Lower leg skin (tissue), 4 donors: Measurements from ENCODE around the gene PNPO. TPM values are rescaled to one million over a fixed set of nuclear protein-coding genes. Genes with fewer than 3 reads are reported as not detected.

Experiments used
- DNase-seq, 2 donors: peaks; one replicate each; pipeline ENCODE4 v3.0.0-alpha.2; 2019; ENCODE audit warnings: low spot score in 2 of 2
- H3K4me3 ChIP-seq: fragments of 200-600 bp; sonication (generic); 2 replicates; pipeline ENCODE4 v1.5.1; 2017; ENCODE audit warnings: mild to moderate bottlenecking, low read depth; ENCODE audit not compliant: poor library complexity, severe bottlenecking
- CTCF ChIP-seq, 3 donors: fragments of 450-650 bp; IDR thresholded peaks; one replicate each; pipeline ENCODE4 v1.5.1; 2016; ENCODE audit warnings: antibody characterized with exemption in 3 of 3, mild to moderate bottlenecking in 3 of 3, moderate library complexity in 2 of 3
- POLR2A ChIP-seq, 2 donors: fragments of 450-650 bp; IDR thresholded peaks; one replicate each; pipeline ENCODE4 v1.6.1; 2016 to 2017; ENCODE audit warnings: antibody characterized with exemption in 2 of 2, mild to moderate bottlenecking in 1 of 2, moderate library complexity in 1 of 2
- WGBS, 2 donors: methylation state at CpG; one replicate each; pipeline ENCODE4 v1.1.5; 2018; 5-methylcytosine and 5-hydroxymethylcytosine counted together
- intact Hi-C: fragments of 100-400 bp; cut with DNase I; formaldehyde crosslinking; loops from one replicate; pipeline ENCODE4 v1.15.0; 2023; ENCODE audit warnings: low total_unique reads
- total RNA-seq, 4 donors: library from RNA; depleted of rRNA; stranded (reverse); fragments of >200 nt; gene quantifications; one replicate each; pipeline ENCODE4 v1.1.0, GENCODE V29; 2016

Gene PNPO
- total RNA-seq, 4 donors from 2014 or later, result 20.2 to 36.8 (median 30.3) TPM

DNA sequence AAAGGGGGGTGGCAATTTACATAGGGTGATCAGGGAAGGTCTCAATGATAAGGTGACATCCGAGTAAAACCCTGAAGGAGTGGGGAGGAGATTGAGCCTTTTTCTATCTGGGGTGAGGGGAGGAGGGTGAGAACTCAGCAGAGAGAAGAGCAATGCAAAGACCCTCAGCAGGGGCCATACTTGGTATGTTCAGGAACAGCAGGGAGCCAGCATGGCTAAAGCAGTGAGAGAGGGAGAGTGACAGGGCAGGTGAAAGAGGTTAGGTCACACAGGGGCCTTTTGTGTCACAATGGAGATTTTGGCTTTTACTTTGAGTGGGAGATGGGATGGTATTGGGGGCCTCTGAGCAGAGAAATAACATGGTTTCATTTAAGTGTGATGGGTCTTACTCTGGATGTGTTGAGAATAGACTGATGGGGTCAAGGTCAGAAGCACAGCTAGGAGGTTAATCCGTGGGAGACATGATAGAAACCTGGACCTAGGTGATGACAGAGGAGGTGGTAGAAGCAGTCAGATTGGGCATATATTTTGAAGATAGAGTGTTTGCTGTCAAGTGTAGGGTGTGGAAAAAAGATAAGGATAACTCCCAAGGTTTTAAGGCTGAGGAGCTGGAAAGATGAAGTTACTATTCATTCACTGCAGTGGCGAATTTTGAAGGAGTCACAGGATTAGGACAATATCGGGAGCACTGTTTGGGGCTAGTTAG lies 39.2 kb upstream of the PNPO start:
- 85 to 86% methylated on average over 4 of the region's 4 CpGs for WGBS, 2 donors
- DNase-seq, result no peak
- no peak overlapping the region for H3K4me3 ChIP-seq
- intact Hi-C loops, result no loop called here
- TF ChIP-seq CTCF (IDR thresholded peaks at IDR 0.05), result no peak
- TF ChIP-seq POLR2A (IDR thresholded peaks at IDR 0.05), result no peak

GRCh38 chr17:47905221-47905733 lies 36.1 kb upstream of the PNPO start:
- intact Hi-C loops, result no loop called here
- no peak overlapping the region for H3K4me3 ChIP-seq
- WGBS, 2 donors, result 47 to 54% methylated on average over 8 of the region's 8 CpGs
- no peak for TF ChIP-seq POLR2A (IDR thresholded peaks at IDR 0.05)
- TF ChIP-seq CTCF (IDR thresholded peaks at IDR 0.05), result no peak
- peak in 1 of 2 donors; percentile 36 for DNase-seq

GRCh38 chr17:47906443-47906842 lies 34.9 kb upstream of the PNPO start:
- H3K4me3 ChIP-seq, result no peak overlapping the region
- TF ChIP-seq POLR2A (IDR thresholded peaks at IDR 0.05), result no peak
- DNase-seq, result no peak
- intact Hi-C loops, result no loop called here
- WGBS, 2 donors, result 85 to 93% methylated on average over 3 of the region's 3 CpGs

- intact Hi-C loops, result no loop called here
Observed at GRCh38 chr17:47907932-47908562, 33.3 kb upstream of the PNPO start.

DNA sequence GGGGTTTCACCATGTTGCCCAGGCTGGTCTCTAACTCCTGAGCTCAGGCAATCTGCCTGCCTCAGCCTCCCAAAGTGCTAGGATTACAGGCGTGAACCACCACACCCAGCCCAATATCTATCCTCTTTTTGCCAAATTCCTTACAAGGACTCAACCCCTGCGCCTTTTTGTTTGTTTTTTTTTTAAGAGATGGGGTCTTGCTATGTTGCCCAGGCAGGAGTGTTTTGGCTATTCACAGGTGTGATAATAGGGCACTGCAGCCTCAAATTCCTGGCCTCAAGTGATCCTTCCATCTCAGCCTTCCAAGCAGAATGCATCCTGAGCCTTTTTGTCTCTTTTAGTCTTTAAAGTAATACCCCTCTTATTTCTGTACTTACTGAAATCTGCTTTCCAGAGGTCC lies 28.3 kb upstream of the PNPO start:
- no peak for TF ChIP-seq CTCF (IDR thresholded peaks at IDR 0.05)
- no peak for TF ChIP-seq POLR2A (IDR thresholded peaks at IDR 0.05)
- no peak overlapping the region for H3K4me3 ChIP-seq
- 89 to 96% methylated on average over 2 of the region's 2 CpGs for WGBS, 2 donors
- DNase-seq, result no peak
- intact Hi-C loops, result no loop called here

More at GRCh38 chr17:47907932-47908562, 33.3 kb upstream of the PNPO start:
- no peak overlapping the region for H3K4me3 ChIP-seq
- no peak for DNase-seq
- TF ChIP-seq POLR2A (IDR thresholded peaks at IDR 0.05) (no peak), CTCF (IDR thresholded peaks at IDR 0.05) (no peak)
- 71 to 74% methylated on average over 8 of the region's 8 CpGs for WGBS, 2 donors

- intact Hi-C loops, result no loop called here
- no peak overlapping the region for H3K4me3 ChIP-seq
- no peak for TF ChIP-seq POLR2A (IDR thresholded peaks at IDR 0.05)
- TF ChIP-seq CTCF (IDR thresholded peaks at IDR 0.05), result no peak
- WGBS, 2 donors, result 56% methylated on average over 4 of the region's 4 CpGs
- no peak for DNase-seq
Observed at GRCh38 chr17:47914306-47914948, 26.9 kb upstream of the PNPO start.
